Measurements from ENCODE around the gene GNB1L. TPM values are rescaled to one million over a fixed set of nuclear protein-coding genes. Genes with fewer than 3 reads are reported as not detected.
A peak's percentile ranks its signal among the peaks of the same experiment; 100 is the strongest.
"Not testable (repeated sequence)": the region's sequence is repeated elsewhere in the genome, so short reads cannot be mapped to it uniquely, and the experiment has no call there.

The GNB1L gene
- total RNA-seq, 2 experiments from 2014 or later, result 7.4 to 8.7 TPM

DNA sequence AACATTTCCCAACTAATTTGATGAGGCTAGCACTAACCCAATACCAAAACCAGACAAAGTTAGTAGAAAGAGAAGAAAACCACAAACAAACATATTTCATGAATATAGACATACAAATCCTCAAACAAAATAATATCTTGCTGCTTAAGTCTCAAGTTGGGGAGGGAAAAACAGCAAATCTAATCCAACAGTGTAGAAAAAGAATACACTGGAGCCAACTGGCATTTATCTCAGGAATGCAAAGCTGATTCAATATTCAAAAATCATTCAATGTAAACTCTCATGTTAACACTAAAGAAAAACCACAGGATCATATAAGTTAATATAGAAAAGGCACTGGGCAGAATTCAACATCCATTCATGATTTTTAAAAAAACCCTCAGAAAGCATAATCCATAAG, 18.2 kb downstream of the GNB1L start:
- DNase-seq, result no peak
- Mint-ChIP-seq H3K27ac (no peak overlapping the region), H3K27me3 (no peaks in the 10 kb centered on the region), H3K9me3 (no peaks in the 10 kb centered on the region), H3K4me3 (no peak overlapping the region), H3K36me3 (ENCODE audit: low read depth) (no peaks in the 10 kb centered on the region), H3K4me1 (peaks cover 9% of the 10 kb centered on the region)
- ChIA-PET POLR2A (interaction anchor here (0.7 to 2.2 kb wide), 2 partner anchors 8 to 18 kb away, joined by 3 to 5 read pairs; partner anchors contain the start of genes GNB1L and RTL10), CTCF (no interaction called here)

DNA sequence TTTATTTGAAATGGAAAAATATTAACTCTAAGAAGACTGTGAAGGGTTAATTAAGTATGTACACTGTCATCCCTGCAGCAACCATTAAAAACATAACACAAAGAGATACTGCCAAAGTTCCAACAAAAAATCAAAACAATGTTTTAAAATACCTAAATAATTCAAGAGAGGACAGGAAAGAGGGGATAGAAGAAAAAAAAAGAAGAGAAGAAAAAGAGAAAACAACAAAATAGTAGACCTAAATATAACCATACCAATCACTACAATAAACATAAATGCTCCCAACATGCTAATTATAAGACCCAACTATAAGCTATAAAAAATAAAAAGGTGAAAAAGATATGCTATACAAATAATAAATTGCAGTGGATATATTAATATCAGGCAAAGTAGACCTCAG, 20.1 kb downstream of the GNB1L start:
- Mint-ChIP-seq H3K4me3 (no peak overlapping the region), H3K36me3 (ENCODE audit: low read depth) (no peaks in the 10 kb centered on the region), H3K27ac (no peak overlapping the region), H3K4me1 (peaks cover 9% of the 10 kb centered on the region), H3K9me3 (no peaks in the 10 kb centered on the region), H3K27me3 (no peaks in the 10 kb centered on the region)
- CTCF ChIA-PET, result interaction anchor here (1.2 kb wide), 1 partner anchor 76 kb away, joined by 4 read pairs; no protein-coding TSS in a partner anchor
- no peak for DNase-seq
- POLR2A ChIA-PET, result interaction anchor here (2.2 kb wide), 1 partner anchor 10 kb away, joined by 5 read pairs; no protein-coding TSS in a partner anchor

DNA sequence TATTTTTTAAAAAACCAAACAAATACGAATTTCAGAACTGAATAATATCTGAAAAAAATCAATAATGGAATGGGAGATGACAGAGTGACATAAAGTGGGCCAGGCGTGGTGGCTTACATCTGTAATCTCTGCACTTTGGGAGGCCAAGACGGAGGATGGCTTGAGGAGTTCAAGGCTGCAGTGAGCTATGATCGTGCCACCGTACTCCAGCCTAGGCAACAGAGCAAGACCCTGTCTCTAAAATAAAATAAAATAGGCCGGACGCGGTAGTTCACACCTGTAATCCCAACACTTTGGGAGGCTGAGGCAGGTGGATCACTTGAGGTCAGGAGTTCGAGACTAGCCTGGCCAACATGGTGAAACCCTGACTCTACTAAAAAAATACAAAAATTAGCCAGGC, 21.3 kb downstream of the GNB1L start:
- H3K27ac Mint-ChIP-seq; H3K4me1 Mint-ChIP-seq; H3K27me3 Mint-ChIP-seq; H3K36me3 Mint-ChIP-seq (ENCODE audit: low read depth); DNase-seq; H3K9me3 Mint-ChIP-seq; H3K4me3 Mint-ChIP-seq: not testable (repeated sequence)
- POLR2A ChIA-PET, result interaction anchor here (1.3 kb wide), 1 partner anchor 21 kb away, joined by 4 read pairs; the partner anchor contains the start of genes GNB1L and RTL10
- CTCF ChIA-PET, result interaction anchor here (1.4 to 2.7 kb wide), 2 partner anchors 103 to 117 kb away, joined by 3 to 9 read pairs; no protein-coding TSS in a partner anchor

DNA sequence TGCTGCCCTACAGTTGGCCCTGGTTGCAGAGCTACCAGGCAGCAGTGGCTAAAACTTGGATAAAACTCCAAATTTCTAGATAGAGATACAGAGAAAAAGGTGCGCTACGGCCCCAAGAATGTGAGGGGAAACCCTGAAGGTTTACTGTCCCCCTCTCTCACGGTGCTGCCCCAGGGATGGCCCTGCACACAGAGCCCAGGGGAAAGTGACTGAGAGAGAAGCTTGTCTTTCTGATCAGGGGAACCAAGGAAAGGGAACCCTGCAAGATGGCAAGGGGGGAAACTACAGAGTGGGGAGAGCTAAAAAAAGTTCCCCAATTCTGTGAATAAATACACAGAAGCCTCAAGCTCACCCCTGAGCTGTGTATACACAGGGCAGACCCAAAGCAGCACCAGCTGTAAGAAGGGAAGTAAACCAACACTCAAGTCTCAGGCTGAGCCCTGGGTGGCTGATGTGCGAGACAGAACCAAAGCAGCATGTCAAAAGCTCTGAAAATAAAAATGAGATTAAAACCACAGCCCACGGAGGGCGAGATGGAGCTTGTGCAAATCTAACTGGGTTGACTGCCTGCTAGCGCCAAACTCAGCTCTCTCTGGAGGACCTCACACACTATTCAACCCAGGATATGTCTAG, 22.1 kb downstream of the GNB1L start:
- H3K4me3 Mint-ChIP-seq, result no peak overlapping the region

DNA sequence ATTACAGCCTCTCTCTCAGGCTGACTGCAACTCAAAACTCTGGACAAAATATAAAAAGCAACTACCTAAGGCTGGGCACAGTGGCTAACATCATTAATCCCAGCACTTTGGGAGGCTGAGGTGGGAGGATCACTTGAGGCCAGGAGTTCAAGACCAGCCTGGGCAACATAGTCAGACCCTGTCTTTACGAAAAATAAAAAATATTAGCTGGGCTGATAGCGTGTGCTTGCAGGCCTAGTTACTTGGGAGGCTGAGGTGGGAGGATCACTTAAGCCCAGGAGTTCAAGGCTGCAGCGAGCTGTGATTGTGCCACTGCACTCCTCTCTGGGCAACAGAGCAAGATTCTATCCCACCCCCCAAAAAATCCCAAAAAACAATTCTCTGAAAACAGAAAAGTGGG, 22.7 kb downstream of the GNB1L start:
- CTCF ChIA-PET, result interaction anchor here (1.4 to 2.7 kb wide), 2 partner anchors 101 to 115 kb away, joined by 3 to 9 read pairs; no protein-coding TSS in a partner anchor
- H3K27ac Mint-ChIP-seq; POLR2A ChIA-PET; H3K36me3 Mint-ChIP-seq (ENCODE audit: low read depth); H3K4me3 Mint-ChIP-seq; H3K27me3 Mint-ChIP-seq; H3K9me3 Mint-ChIP-seq; H3K4me1 Mint-ChIP-seq: not testable (repeated sequence)
- DNase-seq, result peak; percentile 0

More for the DNA sequence above, 22.1 kb downstream of the GNB1L start:
- DNase-seq, result peak; percentile 7
- H3K27ac Mint-ChIP-seq, result no peak overlapping the region
- no peaks in the 10 kb centered on the region for H3K36me3 Mint-ChIP-seq (ENCODE audit: low read depth)
- no peaks in the 10 kb centered on the region for H3K27me3 Mint-ChIP-seq
- H3K4me1 Mint-ChIP-seq, result peaks cover 9% of the 10 kb centered on the region
- ChIA-PET CTCF (interaction anchor here (1.4 to 2.7 kb wide), 2 partner anchors 102 to 116 kb away, joined by 3 to 9 read pairs; no protein-coding TSS in a partner anchor), POLR2A (interaction anchor here (1.3 kb wide), 1 partner anchor 22 kb away, joined by 4 read pairs; the partner anchor contains the start of genes GNB1L and RTL10)
- no peaks in the 10 kb centered on the region for H3K9me3 Mint-ChIP-seq

GRCh38 chr22:19831016-19831415, 23.7 kb downstream of the GNB1L start:
- POLR2A ChIA-PET, result no interaction called here
- DNase-seq, result no peak
- Mint-ChIP-seq H3K27me3 (no peaks in the 10 kb centered on the region), H3K4me3 (no peak overlapping the region), H3K9me3 (no peaks in the 10 kb centered on the region), H3K27ac (no peak overlapping the region), H3K36me3 (ENCODE audit: low read depth) (no peaks in the 10 kb centered on the region), H3K4me1 (peaks cover 9% of the 10 kb centered on the region)
- CTCF ChIA-PET, result interaction anchor here (2.7 kb wide), 1 partner anchor 100 kb away, joined by 9 read pairs; no protein-coding TSS in a partner anchor

DNA sequence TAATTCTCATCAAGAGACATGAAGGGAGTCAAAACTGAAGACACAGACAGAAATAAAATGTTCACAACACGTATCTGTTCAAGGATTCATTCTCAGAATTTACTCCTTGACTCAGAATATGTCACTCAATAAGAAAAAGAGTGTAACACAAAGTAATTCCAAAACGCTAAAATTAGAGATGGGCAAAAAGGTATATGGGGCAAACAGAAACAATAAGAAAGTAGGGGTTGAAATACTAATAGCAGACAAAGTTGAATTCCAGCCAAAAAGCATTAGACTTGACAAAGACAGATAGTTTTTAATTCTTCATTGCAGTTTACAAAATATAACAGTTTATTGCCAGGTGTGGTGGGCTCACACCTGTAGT, 26.7 kb downstream of the GNB1L start:
- POLR2A ChIA-PET, result no interaction called here
- CTCF ChIA-PET, result no interaction called here
- no peak overlapping the region for H3K4me3 Mint-ChIP-seq
- no peaks in the 10 kb centered on the region for H3K36me3 Mint-ChIP-seq (ENCODE audit: low read depth)
- H3K27me3 Mint-ChIP-seq, result no peaks in the 10 kb centered on the region
- no peak for DNase-seq
- H3K9me3 Mint-ChIP-seq, result no peaks in the 10 kb centered on the region
- H3K4me1 Mint-ChIP-seq, result peaks cover 4% of the 10 kb centered on the region
- no peak overlapping the region for H3K27ac Mint-ChIP-seq

DNA sequence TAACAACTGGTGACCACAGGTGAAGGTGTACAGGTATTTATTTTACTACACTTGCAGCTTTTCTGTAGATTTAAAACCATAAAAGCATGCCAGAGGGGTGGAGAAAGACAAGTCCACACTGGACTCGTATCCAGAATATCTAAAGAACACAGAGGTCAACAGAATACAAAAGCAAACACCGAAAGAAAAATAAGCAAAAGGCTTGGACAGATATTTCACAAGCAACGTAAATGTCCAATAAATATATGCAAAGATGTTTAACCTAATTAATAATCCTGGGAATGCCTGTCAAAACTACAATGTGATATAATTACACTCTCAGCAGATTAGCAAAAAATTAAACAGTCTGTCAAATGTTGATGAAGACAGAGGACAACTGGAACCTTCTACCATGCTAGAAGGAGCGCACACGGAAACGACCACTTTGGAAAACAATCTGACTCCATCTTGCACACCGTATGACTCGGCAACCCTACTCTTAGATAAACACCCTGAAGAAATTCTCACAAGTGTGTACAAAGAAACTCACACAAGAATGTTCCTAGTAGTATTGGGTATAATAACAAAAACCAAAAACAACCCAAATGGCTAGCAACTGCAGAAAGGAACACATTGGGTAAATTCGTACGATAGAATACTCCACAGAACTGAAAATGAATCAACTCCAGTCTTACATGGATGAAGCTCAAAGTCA, 27.2 kb downstream of the GNB1L start:
- ChIA-PET CTCF (no interaction called here), POLR2A (no interaction called here)
- no peaks in the 10 kb centered on the region for H3K27me3 Mint-ChIP-seq
- no peak for DNase-seq
- H3K9me3 Mint-ChIP-seq, result no peaks in the 10 kb centered on the region
- H3K36me3 Mint-ChIP-seq (ENCODE audit: low read depth), result no peaks in the 10 kb centered on the region
- no peaks in the 10 kb centered on the region for H3K4me1 Mint-ChIP-seq
- H3K27ac Mint-ChIP-seq, result no peak overlapping the region
- no peak overlapping the region for H3K4me3 Mint-ChIP-seq

DNA sequence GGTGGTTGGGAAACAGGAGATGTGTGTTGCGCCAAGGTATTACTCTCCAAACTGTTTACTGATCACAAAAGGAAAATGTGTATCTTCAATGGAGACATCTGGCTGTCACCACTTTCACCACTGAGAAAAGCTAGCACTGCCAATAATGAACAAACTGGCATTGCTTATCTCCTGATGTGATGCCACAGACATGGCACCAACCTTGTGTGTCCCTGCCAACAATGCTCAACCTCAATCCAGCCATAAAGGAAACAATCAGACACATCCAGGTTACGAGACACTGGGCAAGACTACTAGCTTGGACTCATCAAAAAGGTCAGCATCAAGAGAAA, 28.1 kb downstream of the GNB1L start:
- Mint-ChIP-seq H3K4me1 (no peaks in the 10 kb centered on the region), H3K27ac (no peak overlapping the region), H3K27me3 (no peaks in the 10 kb centered on the region), H3K36me3 (ENCODE audit: low read depth) (no peaks in the 10 kb centered on the region), H3K4me3 (no peak overlapping the region), H3K9me3 (no peaks in the 10 kb centered on the region)
- ChIA-PET POLR2A (no interaction called here), CTCF (no interaction called here)
- DNase-seq, result no peak

DNA sequence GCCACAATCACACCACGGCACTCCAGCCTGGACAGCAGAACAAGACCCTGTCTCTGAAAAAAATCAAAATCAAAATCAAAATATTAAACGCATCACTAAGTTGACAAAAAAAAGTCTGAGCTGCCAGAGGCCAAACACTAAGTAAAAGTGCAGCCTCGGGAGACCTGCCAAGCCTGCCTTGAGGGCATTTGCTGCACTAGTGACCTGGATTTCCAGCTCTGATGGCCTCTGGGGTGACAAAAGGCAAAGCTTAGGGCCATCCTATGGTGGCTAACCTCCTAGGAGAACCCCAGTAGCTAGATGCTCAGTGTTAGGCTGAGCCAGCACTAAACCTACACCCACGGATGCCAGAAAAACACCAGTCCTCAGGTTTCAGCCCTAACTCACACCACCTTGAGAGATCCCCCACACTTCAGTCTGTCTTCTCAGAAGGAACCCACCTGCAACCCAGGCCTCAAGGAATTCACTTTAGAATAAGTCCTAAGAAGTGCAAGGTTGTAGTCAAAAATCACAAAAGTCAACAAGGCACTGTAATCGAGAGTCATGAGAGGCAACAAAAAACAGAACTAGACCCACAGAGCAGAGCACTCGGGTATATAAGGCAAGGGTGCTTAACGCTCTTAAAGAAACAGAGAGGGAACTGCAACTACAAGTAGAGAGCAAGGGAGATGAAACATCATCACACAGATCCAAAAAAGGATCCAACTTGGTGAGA, 28.6 kb downstream of the GNB1L start:
- CTCF ChIA-PET, result no interaction called here
- Mint-ChIP-seq H3K4me1 (no peaks in the 10 kb centered on the region), H3K27ac (no peak overlapping the region), H3K27me3 (no peaks in the 10 kb centered on the region), H3K36me3 (ENCODE audit: low read depth) (no peaks in the 10 kb centered on the region), H3K4me3 (no peak overlapping the region), H3K9me3 (no peaks in the 10 kb centered on the region)
- peak; percentile 6 for DNase-seq
- POLR2A ChIA-PET, result no interaction called here

DNA sequence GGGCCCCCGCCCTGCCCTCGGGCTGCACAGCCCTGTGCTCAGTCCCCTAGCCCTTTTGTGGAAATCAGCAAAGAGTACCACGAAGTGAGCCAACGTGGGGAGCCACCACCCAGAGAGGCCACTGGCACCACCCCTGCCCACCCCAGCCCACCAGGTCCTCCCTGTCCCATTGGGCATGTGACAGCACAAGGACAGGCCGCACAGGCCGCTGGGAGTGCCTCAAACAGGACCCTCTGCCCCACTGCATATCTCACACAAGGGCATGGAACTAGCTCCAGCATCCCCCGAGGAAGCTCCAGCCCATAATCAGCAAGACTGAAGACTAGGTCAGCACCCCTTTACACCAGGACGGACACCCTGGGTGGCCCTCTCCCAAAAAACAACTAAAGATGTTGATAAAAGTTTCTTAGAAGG, 29.7 kb downstream of the GNB1L start:
- POLR2A ChIA-PET, result no interaction called here
- no peak overlapping the region for H3K27ac Mint-ChIP-seq
- CTCF ChIA-PET, result no interaction called here
- no peaks in the 10 kb centered on the region for H3K36me3 Mint-ChIP-seq (ENCODE audit: low read depth)
- H3K9me3 Mint-ChIP-seq, result no peaks in the 10 kb centered on the region
- no peaks in the 10 kb centered on the region for H3K4me1 Mint-ChIP-seq
- no peak for DNase-seq
- H3K27me3 Mint-ChIP-seq, result no peaks in the 10 kb centered on the region
- H3K4me3 Mint-ChIP-seq, result no peak overlapping the region

DNA sequence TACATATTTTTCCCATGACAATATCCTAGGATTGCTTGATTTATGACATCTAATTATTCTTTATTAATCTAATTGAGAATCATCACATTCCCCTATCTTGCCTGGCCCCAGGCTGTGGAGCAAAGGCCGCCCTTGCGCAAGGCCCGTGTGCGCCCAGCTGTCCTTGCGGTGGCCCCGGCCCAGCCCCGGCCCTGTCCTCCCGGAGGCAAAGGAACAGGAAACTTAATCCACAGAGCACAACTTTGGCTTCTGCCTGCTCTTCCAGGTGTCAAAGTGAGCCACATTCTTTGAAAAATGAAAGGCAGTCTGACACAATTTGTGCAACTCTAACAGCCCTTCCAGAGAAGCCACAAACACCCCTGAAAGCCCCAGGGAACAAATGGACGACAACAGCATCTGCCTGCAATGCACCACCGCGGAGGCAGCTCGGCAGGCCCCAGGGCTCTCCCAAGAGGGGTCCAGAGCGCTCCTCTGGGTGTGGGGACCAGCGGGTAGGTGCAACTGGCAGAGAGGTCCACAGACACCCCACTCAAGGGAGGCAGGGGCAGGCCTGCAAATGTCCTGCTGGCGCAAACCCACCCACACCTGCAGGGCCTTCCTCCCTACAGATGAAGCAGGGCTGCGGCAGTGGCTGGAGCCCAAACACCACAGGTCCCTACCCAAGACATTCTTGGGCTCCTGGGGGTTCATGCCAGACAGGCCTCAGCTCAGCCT, 30.3 kb downstream of the GNB1L start:
- Mint-ChIP-seq H3K4me3 (no peak overlapping the region), H3K9me3 (no peaks in the 10 kb centered on the region), H3K36me3 (ENCODE audit: low read depth) (no peaks in the 10 kb centered on the region), H3K4me1 (no peaks in the 10 kb centered on the region), H3K27me3 (no peaks in the 10 kb centered on the region), H3K27ac (no peak overlapping the region)
- CTCF ChIA-PET, result no interaction called here
- POLR2A ChIA-PET, result no interaction called here
- DNase-seq, result no peak

- H3K9me3 Mint-ChIP-seq, result no peaks in the 10 kb centered on the region
These were observed 30.8 kb downstream of the GNB1L start for GRCh38 chr22:19823902-19824211.

More at GRCh38 chr22:19823902-19824211, 30.8 kb downstream of the GNB1L start:
- no peaks in the 10 kb centered on the region for H3K4me1 Mint-ChIP-seq
- H3K27me3 Mint-ChIP-seq, result no peaks in the 10 kb centered on the region
- CTCF ChIA-PET, result no interaction called here
- no peaks in the 10 kb centered on the region for H3K36me3 Mint-ChIP-seq (ENCODE audit: low read depth)
- H3K4me3 Mint-ChIP-seq, result no peak overlapping the region
- POLR2A ChIA-PET, result interaction anchor here (1.1 kb wide), 1 partner anchor 15 kb away, joined by 3 read pairs; no protein-coding TSS in a partner anchor
- H3K27ac Mint-ChIP-seq, result no peak overlapping the region
- no peak for DNase-seq
